ENCODE results near the gene G6PC3. TPM values are rescaled to one million over a fixed set of nuclear protein-coding genes. Genes with fewer than 3 reads are reported as not detected.
"Not testable (repeated sequence)": the region's sequence is repeated elsewhere in the genome, so short reads cannot be mapped to it uniquely, and the experiment has no call there.

G6PC3 gene
- total RNA-seq: 33.6 TPM
- long read RNA-seq, transcript G6PC3-201 (6 exons, 1,533 nt): major isoform, 13 of 21 reads
- long read RNA-seq, partial matches to known transcripts: 1 of 21 reads
- long read RNA-seq, other reads (novel, unspliced or antisense): 6 of 21 reads

GRCh38 chr17:44070455-44071197, at the start of gene G6PC3:
Gene G6PC3, plus strand, starts transcription at chr17:44070735. Its CDS starts 231 bp downstream, at chr17:44070966.
- peak; percentile 97 for DNase-seq (ENCODE audit: low spot score)
- intact Hi-C loops (cut with DNase I): loop anchor here (2.0 to 5.0 kb wide), 3 partner anchors 26 to 72 kb away; partner anchors contain the start of genes HDAC5 and HROB

GRCh38 chr17:44021227-44021626, 49.3 kb upstream of the G6PC3 start:
- intact Hi-C loops (cut with DNase I); DNase-seq (ENCODE audit: low spot score): not testable (repeated sequence)

- intact Hi-C loops (cut with DNase I): no loop called here
Measured at GRCh38 chr17:44022246-44022645, 48.3 kb upstream of the G6PC3 start.

GRCh38 chr17:44023545-44024270, 46.8 kb upstream of the G6PC3 start:
- DNase-seq (ENCODE audit: low spot score): no peak
- intact Hi-C loops (cut with DNase I): no loop called here

More at GRCh38 chr17:44022246-44022645, 48.3 kb upstream of the G6PC3 start:
- no peak for DNase-seq (ENCODE audit: low spot score)

- intact Hi-C loops (cut with DNase I): no loop called here
- DNase-seq (ENCODE audit: low spot score): no peak
Measured at GRCh38 chr17:44024271-44024663, 46.3 kb upstream of the G6PC3 start.

GRCh38 chr17:44024853-44025252, 45.7 kb upstream of the G6PC3 start:
- intact Hi-C loops (cut with DNase I): no loop called here
- no peak for DNase-seq (ENCODE audit: low spot score)

GRCh38 chr17:44029736-44030135, 40.8 kb upstream of the G6PC3 start:
- intact Hi-C loops (cut with DNase I): no loop called here
- no peak for DNase-seq (ENCODE audit: low spot score)

- DNase-seq (ENCODE audit: low spot score): no peak
- intact Hi-C loops (cut with DNase I): no loop called here
Measured at GRCh38 chr17:44030482-44030881, 40.1 kb upstream of the G6PC3 start.

- DNase-seq (ENCODE audit: low spot score): no peak
- intact Hi-C loops (cut with DNase I): no loop called here
Measured at GRCh38 chr17:44033861-44034408, 36.6 kb upstream of the G6PC3 start.

GRCh38 chr17:44034688-44035087, 35.8 kb upstream of the G6PC3 start:
- intact Hi-C loops (cut with DNase I); DNase-seq (ENCODE audit: low spot score): not testable (repeated sequence)

- DNase-seq (ENCODE audit: low spot score): no peak
- intact Hi-C loops (cut with DNase I): no loop called here
Measured at GRCh38 chr17:44037471-44037870, 33.1 kb upstream of the G6PC3 start.

GRCh38 chr17:44038604-44039011, 31.9 kb upstream of the G6PC3 start:
- intact Hi-C loops (cut with DNase I): no loop called here
- DNase-seq (ENCODE audit: low spot score): no peak

GRCh38 chr17:44039829-44040635, 30.5 kb upstream of the G6PC3 start:
- no peak for DNase-seq (ENCODE audit: low spot score)
- intact Hi-C loops (cut with DNase I): loop anchor here (5.0 kb wide), 2 partner anchors 33 to 98 kb away; partner anchors contain the start of gene PPY

- intact Hi-C loops (cut with DNase I): loop anchor here (5.0 kb wide), 2 partner anchors 36 to 101 kb away; partner anchors contain the start of gene PPY
- DNase-seq (ENCODE audit: low spot score): no peak
Measured at GRCh38 chr17:44043272-44043696, 27.3 kb upstream of the G6PC3 start.

GRCh38 chr17:44044071-44044470, 26.5 kb upstream of the G6PC3 start:
- DNase-seq (ENCODE audit: low spot score): no peak
- intact Hi-C loops (cut with DNase I): loop anchor here (5.0 kb wide), 2 partner anchors 37 to 102 kb away; partner anchors contain the start of gene PPY

- DNase-seq (ENCODE audit: low spot score): no peak
- intact Hi-C loops (cut with DNase I): no loop called here
Measured at GRCh38 chr17:44045486-44045885, 25.0 kb upstream of the G6PC3 start.

GRCh38 chr17:44046893-44047292, 23.6 kb upstream of the G6PC3 start:
- DNase-seq (ENCODE audit: low spot score); intact Hi-C loops (cut with DNase I): not testable (repeated sequence)

- DNase-seq (ENCODE audit: low spot score): no peak
- intact Hi-C loops (cut with DNase I): no loop called here
Measured at GRCh38 chr17:44049294-44050060, 21.1 kb upstream of the G6PC3 start.
